GM19238 (cell line): ENCODE measurements around the gene CADM1.

Experiments
- DNase-seq: peaks from one replicate; pipeline ENCODE4 v3.0.0; 2011; ENCODE audit warnings: low spot score; ENCODE audit not compliant: insufficient read length

CADM1 gene

GRCh38 chr11:115126515-115127208 is 377.6 kb downstream of the CADM1 start:
- peak; percentile 16 for DNase-seq

- DNase-seq: no peak
Measured at GRCh38 chr11:115126092-115126491, 378.1 kb downstream of the CADM1 start.

GRCh38 chr11:115124786-115125185 is 379.4 kb downstream of the CADM1 start:
- DNase-seq: no peak

GRCh38 chr11:115123641-115124040 is 380.6 kb downstream of the CADM1 start:
- DNase-seq: no peak

- DNase-seq: no peak
Measured at GRCh38 chr11:115122274-115122673, 381.9 kb downstream of the CADM1 start.
